Retinal pigment epithelial cell (primary cell): Measurements from ENCODE around the gene GAST.

ENCODE experiments used
- DNase-seq: peaks from one replicate; pipeline ENCODE4 v3.0.0-alpha.2; 2010; ENCODE audit warnings: low read depth
- H3K4me3 ChIP-seq: 2 replicates; pipeline ENCODE4 v1.5.1; 2011; ENCODE audit warnings: mild to moderate bottlenecking, low read length, control low read depth, moderate library complexity
- CTCF ChIP-seq: conservative IDR thresholded peaks from 2 replicates; pipeline ENCODE4 v1.5.1; 2011; ENCODE audit warnings: low read depth, low read length, control low read depth, inconsistent platforms

Gene GAST

GRCh38 chr17:41678907-41679739, 33.0 kb upstream of the GAST start:
- no peak overlapping the region for H3K4me3 ChIP-seq
- peak; percentile 26 for TF ChIP-seq CTCF
- no peak for DNase-seq

- H3K4me3 ChIP-seq, result no peak overlapping the region
- no peak for TF ChIP-seq CTCF
- no peak for DNase-seq
These were observed 32.2 kb upstream of the GAST start for GRCh38 chr17:41679740-41680425.

- no peak for TF ChIP-seq CTCF
- H3K4me3 ChIP-seq, result no peak overlapping the region
- DNase-seq, result no peak
These were observed 31.6 kb upstream of the GAST start for GRCh38 chr17:41680426-41681040.

GRCh38 chr17:41681776-41682175, 30.4 kb upstream of the GAST start:
- H3K4me3 ChIP-seq, result no peak overlapping the region
- no peak for DNase-seq
- no peak for TF ChIP-seq CTCF

- no peak for DNase-seq
- H3K4me3 ChIP-seq, result no peak overlapping the region
- TF ChIP-seq CTCF, result no peak
These were observed 29.5 kb upstream of the GAST start for GRCh38 chr17:41682631-41683030.

GRCh38 chr17:41683441-41684007, 28.6 kb upstream of the GAST start:
- peak; percentile 48 for DNase-seq
- H3K4me3 ChIP-seq, result no peak overlapping the region
- TF ChIP-seq CTCF, result no peak
